HL-60/S4 (cell line): Measurements from ENCODE around the gene MANBA.
"Not testable (repeated sequence)": the region's sequence is repeated elsewhere in the genome, so short reads cannot be mapped to it uniquely, and the experiment has no call there.

Experiments used
- in situ Hi-C: fragments of 300-500 bp; cut with MboI; formaldehyde crosslinking; loops from 2 replicates; pipeline ENCODE4 v1.14.3; 2022; ENCODE audit warnings: low sequenced_read_pairs

Gene MANBA

GRCh38 chr4:102725229-102725628, 35.5 kb downstream of the MANBA start:
- in situ Hi-C loops, result no loop called here

DNA sequence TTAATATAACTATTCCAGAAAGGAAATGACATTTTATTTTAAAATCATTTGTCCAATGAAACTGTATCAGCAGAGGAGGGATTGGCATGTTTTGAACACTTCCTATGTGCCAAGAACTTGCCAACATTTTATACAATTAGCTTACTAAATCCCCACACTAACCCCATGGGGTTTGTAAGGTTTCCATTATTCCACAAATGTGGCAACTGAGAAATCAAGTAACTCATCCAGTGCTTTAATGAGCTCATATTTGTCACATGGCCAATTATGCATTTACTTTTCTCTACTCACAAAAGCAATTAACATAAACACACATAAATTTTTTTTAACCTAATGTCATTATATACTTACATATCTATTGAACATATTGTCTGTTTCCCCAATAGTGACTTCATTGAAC, 37.3 kb downstream of the MANBA start:
- in situ Hi-C loops, result no loop called here

DNA sequence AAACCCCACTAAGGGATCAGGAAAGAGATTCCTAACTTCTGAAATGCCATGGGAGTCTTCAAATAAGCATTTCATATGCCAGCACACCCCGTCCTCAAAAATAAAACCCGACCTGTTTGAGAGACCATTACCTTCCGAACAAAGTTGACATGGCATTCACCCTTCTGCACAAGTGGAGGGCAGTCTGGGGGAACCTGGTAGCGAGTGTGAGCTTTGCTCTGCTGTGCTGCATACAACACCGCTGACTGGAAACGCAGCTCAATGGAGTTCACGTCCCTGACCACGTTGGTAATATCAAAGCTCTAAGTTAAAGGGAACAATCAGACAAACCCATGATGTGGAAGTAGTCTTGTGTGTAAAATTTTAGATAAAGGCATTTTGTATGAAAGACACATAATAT, 38.0 kb downstream of the MANBA start:
- in situ Hi-C loops, result no loop called here

DNA sequence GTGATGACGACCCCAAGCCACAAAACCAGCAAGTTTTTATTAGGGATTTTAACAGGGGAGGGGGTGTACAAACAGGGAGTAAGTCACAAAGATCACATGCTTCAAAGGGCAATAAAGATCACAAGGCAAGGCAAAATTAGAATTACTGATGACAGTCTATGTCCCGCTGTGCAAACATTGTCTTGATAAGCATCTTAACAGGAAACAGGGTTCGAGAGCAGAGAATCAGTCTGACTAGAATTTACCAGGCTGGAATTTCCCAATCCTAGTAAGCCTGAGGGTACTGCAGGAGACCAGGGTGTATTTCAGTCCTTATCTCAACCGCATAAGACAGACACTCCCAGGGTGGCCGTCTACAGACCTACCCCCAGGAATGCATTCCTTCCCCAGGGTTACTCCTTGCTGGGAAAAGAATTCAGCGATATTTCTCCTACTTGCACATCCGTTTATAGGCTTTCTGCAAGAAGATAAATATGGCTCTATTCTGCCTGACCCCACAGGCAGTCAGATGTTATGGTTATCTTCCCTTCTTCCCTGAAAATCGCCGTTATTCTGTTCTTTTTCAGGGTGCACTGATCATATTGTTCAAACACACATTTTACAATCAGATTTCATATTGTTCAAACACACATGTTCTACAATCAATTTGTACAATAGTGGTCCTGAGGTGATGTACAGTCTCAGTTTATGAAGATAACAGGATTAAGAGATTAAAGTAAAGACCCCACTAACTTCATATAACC, 41.8 kb downstream of the MANBA start:
- in situ Hi-C loops, result not testable (repeated sequence)

DNA sequence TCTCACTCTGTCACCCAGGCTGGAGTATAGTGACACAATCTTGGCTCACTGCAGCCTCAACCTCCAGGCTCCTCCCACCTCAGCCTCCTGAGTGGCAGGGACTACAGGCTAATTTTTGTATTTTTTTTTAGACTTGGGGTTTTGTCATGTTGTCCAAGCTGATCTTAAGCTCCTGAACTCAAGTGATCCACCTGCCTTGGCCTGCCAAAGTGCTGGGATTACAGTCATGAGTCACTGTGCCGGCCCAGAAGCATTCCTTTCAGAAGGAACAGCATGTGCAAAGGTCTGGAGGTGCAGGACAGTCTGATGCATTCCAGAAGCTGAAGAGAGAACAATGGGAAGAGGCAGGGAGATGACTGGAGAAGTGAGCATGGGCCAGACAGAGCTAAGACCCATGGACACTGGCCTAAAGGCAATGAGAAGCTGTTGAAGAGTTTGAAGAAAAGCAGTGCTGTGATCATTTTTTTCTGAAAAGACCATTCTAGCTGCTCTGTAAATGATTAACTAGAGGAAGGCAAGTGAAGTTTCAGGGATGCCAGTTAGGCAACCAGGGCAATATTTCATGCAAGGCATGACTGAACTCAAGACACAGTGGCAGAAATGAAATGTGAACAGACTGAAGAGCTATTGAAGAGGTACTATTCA, 43.2 kb downstream of the MANBA start:
- in situ Hi-C loops, result no loop called here

DNA sequence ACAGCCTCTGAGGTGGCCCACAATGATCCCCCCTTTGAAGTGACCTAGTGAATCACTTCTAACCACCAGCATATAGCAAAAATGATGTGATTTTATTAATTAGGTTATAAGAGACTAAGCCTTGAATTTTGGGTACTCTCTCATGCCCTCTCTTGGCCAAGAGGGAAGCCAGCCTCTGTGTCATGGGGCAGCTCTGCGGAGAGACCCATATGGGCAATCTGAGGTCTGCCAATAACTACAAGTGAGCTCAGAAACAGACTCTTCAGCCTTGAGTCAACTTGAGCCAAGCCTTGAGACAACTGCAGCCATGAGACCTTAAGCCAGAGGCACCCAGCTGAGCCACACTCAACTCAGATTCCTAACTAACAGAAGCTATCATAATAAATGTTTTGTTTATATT, 45.7 kb downstream of the MANBA start:
- in situ Hi-C loops, result no loop called here

DNA sequence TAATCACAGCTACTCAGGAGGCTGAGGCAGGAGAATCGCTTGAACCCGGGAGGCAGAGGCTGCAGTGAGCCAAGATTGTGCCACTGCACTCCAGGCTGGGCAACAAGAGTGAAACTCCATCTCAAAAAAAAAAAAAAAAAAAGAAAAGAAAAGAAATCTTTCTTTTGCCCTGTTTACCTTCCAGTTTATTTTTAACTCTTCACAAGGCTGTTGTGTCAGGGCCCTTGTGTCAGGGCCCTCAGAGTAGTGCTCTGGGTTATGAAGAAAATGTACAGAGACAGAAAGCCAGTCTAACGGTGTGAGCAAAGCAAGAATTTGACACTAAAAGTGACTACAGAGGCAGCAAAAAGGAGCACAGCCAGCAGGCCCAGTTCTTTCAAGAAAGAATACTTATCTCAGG, 47.0 kb downstream of the MANBA start:
- in situ Hi-C loops, result not testable (repeated sequence)

DNA sequence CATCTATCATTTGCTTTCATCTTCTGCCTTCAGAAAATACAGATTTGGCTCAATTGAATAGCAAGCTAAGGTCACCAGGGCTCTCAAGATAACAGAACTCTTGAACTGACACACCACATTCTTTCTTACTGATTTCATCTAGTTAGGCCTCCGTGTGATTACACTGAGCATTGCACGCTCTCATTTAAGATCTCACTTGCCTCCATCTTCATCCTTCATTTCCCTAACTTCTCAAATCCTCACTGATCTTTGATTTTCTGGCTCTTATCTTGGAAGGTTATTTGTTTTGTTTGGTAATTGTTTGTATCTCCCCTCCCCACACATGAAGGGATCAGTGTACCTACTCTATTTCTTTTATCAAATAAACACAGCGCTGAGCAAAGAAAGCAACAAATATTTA, 47.7 kb downstream of the MANBA start:
- in situ Hi-C loops, result no loop called here

DNA sequence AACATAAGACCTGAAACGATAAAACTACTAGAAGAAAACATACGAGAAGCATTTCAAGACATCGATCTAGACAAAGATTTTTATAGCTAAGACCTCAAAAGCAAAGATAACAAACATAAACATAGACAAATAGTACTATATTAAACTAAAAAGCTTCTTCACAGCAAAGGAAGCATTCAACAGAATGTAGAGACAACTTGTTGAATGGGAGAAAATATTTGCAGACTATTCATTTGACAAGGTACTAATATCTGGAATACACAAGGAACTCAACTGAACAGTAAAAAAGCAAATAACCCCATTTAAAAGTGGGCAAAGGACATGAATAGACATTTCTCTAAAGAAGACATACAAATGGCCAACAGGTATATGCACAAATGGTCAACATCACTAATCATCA, 49.8 kb downstream of the MANBA start:
- in situ Hi-C loops, result no loop called here

- in situ Hi-C loops, result not testable (repeated sequence)
These were observed 51.7 kb downstream of the MANBA start for GRCh38 chr4:102709060-102709459.

GRCh38 chr4:102707150-102707549, 53.6 kb downstream of the MANBA start:
- in situ Hi-C loops, result no loop called here

DNA sequence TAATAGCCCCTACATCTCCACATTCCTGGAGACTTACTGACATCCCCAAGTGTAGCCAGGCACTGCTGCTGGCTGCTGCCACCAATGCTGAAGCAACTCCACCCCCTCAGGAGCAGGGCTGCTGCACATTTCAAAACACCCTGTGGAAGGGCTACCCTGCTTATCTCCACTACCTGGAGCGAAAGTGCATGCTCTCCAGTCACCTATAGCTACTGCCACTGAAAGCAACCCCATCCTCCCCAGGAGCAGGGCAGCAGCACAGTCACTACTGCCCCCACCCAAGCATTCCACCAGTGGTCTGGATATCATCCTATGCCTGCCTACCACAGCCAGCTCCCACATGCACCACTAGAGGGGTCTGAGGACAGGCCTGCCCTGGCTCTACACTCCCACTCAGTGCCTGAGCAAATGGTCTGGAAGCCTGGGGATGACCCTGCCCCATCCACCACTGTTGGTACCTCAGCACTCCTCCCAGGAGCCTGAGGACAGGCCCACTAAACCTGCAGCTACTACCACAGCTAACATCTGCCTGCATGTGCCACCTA, 55.3 kb downstream of the MANBA start:
- in situ Hi-C loops, result no loop called here

DNA sequence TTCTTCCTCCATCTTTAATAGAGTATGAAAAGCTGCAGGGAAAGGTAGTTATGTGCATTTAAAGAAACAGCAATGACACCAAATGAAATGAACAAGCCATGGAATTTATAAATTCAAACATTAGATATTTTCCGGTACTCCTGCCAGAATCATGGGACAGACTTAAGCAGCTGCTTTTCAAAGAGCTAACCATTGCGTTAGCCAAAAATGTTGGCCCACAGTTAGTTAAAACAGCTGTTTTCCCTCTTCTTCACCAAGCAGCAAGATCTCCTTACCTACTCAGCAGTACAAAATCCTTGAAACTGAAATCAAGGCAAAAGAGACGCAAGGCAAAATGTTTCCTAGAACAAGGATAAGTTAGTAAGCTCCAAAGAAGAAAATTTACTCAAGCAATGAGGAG, 64.0 kb downstream of the MANBA start:
- in situ Hi-C loops, result no loop called here

GRCh38 chr4:102694791-102695190, 66.0 kb downstream of the MANBA start:
- in situ Hi-C loops, result no loop called here

DNA sequence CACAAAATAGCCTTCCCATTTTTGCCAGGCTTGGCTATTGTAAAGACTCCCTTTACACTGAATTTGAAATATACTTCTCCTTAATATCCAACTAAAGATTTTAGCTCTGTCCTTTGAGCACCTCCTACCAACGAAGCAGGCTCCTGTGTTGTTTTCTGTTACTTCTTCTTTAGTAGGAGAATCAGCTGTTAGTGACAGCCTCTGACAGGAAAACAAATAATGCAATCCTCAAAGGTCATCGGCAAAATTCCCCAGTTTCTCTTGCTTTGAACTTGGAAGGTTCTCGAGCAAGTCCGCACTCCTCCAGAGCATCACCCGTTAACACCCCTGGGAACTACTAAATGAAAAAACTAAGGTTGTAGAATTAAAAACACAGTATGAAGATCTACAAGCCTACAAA, 66.9 kb downstream of the MANBA start:
- in situ Hi-C loops, result no loop called here

DNA sequence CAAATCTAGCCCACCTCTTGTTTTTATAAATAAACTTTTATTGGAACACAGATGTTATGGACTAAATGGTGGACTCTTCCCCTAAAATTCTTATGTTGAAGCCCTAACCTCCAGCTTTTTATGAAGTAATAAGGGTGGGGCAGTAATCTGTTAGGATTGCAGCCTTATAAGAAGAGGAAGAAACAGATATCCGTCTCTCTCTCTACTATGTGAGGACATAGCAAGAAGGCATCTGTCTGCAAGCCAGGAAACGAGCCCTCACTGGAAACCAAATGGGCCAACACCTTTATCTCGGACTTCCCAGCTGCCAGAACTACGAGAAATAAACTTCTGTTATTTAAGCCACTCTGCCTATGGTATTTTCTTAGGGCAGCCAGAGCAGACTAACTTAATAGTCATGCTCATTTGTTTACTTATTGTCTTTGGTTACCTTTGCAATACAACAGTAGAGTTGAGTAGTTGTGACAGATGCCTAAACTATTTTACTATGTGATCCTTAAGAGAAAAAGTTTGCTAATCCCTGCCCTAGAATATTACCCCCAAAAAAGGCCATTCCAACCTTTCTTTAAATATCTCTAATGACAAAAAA, 67.4 kb downstream of the MANBA start:
- in situ Hi-C loops, result no loop called here

DNA sequence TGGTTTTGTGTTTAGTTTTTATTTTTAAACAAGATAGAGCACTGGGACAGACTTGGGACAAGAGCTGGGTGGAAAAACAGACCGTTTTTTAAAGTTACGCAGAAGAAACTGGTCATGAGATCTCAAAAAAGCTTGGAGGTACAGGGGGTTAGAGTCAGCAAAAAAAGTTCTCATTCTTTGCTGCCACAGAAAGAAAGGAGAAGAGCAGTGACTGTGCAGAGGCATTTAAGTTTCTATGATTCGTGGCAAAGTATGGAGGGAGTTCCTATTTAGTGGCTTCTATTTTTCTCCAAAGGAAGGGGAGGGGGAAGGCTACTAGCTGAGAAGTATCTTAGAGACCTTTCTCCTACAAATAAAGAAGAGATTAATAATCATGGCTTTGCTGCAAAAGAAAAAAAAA, 68.3 kb downstream of the MANBA start:
- in situ Hi-C loops, result no loop called here

- in situ Hi-C loops, result no loop called here
These were observed 72.8 kb downstream of the MANBA start for GRCh38 chr4:102687982-102688433.

- in situ Hi-C loops, result no loop called here
These were observed 73.3 kb downstream of the MANBA start for GRCh38 chr4:102687373-102687981.

GRCh38 chr4:102685768-102686167, 75.0 kb downstream of the MANBA start:
- in situ Hi-C loops, result no loop called here

DNA sequence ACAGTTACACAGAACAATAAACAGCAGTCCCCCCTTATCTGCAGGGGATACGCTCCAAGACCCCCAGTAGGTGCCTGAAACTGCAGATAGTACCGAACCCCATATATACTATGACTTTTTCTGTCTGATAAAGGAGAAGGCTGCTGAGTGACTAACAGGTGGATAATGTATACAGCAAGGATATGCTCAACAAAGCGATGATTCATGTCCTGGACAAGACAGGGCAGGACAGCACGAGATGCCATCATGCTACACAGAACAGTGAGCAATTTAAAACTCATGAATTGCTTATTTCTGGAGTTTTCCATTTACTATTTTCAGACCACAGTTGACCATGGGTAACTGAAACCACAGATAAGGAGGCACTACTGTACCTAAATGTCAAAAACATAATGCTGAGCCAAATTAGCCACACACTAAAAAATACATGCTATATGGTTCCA, 76.1 kb downstream of the MANBA start:
- in situ Hi-C loops, result no loop called here
